ENCODE data around the gene SLC25A12.
"Not testable (repeated sequence)": the region's sequence is repeated elsewhere in the genome, so short reads cannot be mapped to it uniquely, and the experiment has no call there.

DNA sequence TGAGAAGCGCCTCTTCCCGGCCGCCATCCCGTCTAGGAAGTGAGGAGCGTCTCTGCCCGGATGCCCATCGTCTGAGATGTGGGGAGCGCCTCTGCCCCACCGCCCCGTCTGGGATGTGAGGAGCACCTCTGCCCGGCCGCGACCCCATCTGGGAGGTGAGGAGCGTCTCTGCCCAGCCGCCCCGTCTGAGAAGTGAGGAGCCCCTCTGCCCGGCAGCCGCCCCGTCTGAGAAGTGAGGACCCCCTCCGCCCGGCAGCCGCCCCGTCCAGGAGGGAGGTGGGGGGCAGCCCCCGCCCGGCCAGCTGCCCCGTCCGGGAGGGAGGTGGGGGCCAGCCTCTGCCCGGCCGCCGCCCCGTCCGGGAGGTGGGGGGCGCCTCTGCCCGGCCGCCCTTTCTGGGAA lies 119.5 kb downstream of the SLC25A12 start:
- not testable (repeated sequence) for TF ChIP-seq POLR2A (IDR thresholded peaks at IDR 0.05; ENCODE audit: low read depth, low read length); TAF1 (IDR thresholded peaks at IDR 0.05; ENCODE audit: borderline replicate concordance, low read depth, low read length); POLR2AphosphoS5 (IDR thresholded peaks at IDR 0.05; ENCODE audit: low read depth, low read length)
